Astrocyte (in vitro differentiated cells and primary cell): ENCODE data around the gene ASGR2. TPM values are rescaled to one million over a fixed set of nuclear protein-coding genes. Genes with fewer than 3 reads are reported as not detected.

Source experiments
- DNase-seq: peaks from one replicate; pipeline ENCODE4 v3.0.0-alpha.2; 2010; ENCODE audit warnings: low read depth
- FAIRE-seq: peaks from 2 replicates; lab custom pipeline; 2011; peaks lifted over from hg19 to GRCh38; lab: Jason Lieb, UNC
- H2AFZ ChIP-seq: 2 replicates; pipeline ENCODE4 v1.6.0; 2012; ENCODE audit warnings: low read depth, low read length, inconsistent platforms
- H3K27ac ChIP-seq: 2 replicates; pipeline ENCODE4 v1.5.1; 2011; ENCODE audit warnings: low read depth, low read length, inconsistent platforms
- H3K27me3 ChIP-seq: 2 replicates; pipeline ENCODE4 v1.6.0; 2011; ENCODE audit warnings: low read length, inconsistent platforms; ENCODE audit not compliant: insufficient read depth
- H3K36me3 ChIP-seq: 2 replicates; pipeline ENCODE4 v1.5.1; 2011; ENCODE audit warnings: low read length, inconsistent platforms; ENCODE audit not compliant: insufficient read depth
- H3K4me1 ChIP-seq: 2 replicates; pipeline ENCODE4 v1.5.1; 2011; ENCODE audit warnings: low read length, inconsistent platforms; ENCODE audit not compliant: insufficient read depth
- H3K4me2 ChIP-seq: 2 replicates; pipeline ENCODE4 v1.6.0; 2012; ENCODE audit warnings: low read length, inconsistent platforms
- H3K4me3 ChIP-seq: 2 replicates; pipeline ENCODE4 v1.5.1; 2011; ENCODE audit warnings: low read depth, mild to moderate bottlenecking, low read length, inconsistent platforms; ENCODE audit not compliant: insufficient read depth
- H3K79me2 ChIP-seq: 2 replicates; pipeline ENCODE4 v1.6.0; 2012; ENCODE audit warnings: mild to moderate bottlenecking, low read length, inconsistent platforms; ENCODE audit not compliant: insufficient read depth
- H3K9ac ChIP-seq: 2 replicates; pipeline ENCODE4 v1.6.0; 2012; ENCODE audit warnings: mild to moderate bottlenecking, low read length, inconsistent platforms
- H3K9me3 ChIP-seq: 2 replicates; pipeline ENCODE4 v1.5.1; 2012; ENCODE audit warnings: low read depth, mild to moderate bottlenecking, low read length, inconsistent platforms; ENCODE audit not compliant: insufficient read depth
- H4K20me1 ChIP-seq: 2 replicates; pipeline ENCODE4 v1.6.0; 2012; ENCODE audit warnings: low read length, inconsistent platforms; ENCODE audit not compliant: insufficient read depth
- H3K27ac Mint-ChIP-seq: one replicate; pipeline ENCODE4 v1.8.0; 2021; ENCODE audit warnings: mild to moderate bottlenecking, mixed read lengths; ENCODE audit not compliant: unreplicated experiment
- H3K27me3 Mint-ChIP-seq: one replicate; pipeline ENCODE4 v1.8.0; 2021; ENCODE audit warnings: low read depth, mixed read lengths; ENCODE audit not compliant: unreplicated experiment
- H3K36me3 Mint-ChIP-seq: one replicate; pipeline ENCODE4 v1.8.0; 2021; ENCODE audit warnings: low read depth, mixed read lengths; ENCODE audit not compliant: unreplicated experiment
- H3K4me1 Mint-ChIP-seq: one replicate; pipeline ENCODE4 v1.8.0; 2021; ENCODE audit warnings: low read depth, mixed read lengths; ENCODE audit not compliant: unreplicated experiment
- H3K4me3 Mint-ChIP-seq: one replicate; pipeline ENCODE4 v1.8.0; 2021; ENCODE audit warnings: mild to moderate bottlenecking, moderate library complexity, mixed read lengths; ENCODE audit not compliant: unreplicated experiment
- H3K9me3 Mint-ChIP-seq: one replicate; pipeline ENCODE4 v1.8.0; 2021; ENCODE audit warnings: mild to moderate bottlenecking, mixed read lengths; ENCODE audit not compliant: unreplicated experiment
- CTCF ChIP-seq: IDR thresholded peaks from 2 replicates; pipeline ENCODE4 v1.5.1; 2011; ENCODE audit warnings: low read depth, mild to moderate bottlenecking, inconsistent platforms, low read length, moderate library complexity; ENCODE audit not compliant: insufficient read depth
- EZH2 ChIP-seq: IDR thresholded peaks from 2 replicates; pipeline ENCODE4 v1.6.1; 2012; ENCODE audit warnings: mild to moderate bottlenecking, low read length, inconsistent platforms; ENCODE audit not compliant: insufficient read depth
- total RNA-seq: library from RNA; stranded (reverse); gene quantifications from 2 replicates; pipeline ENCODE4 v1.2.1, GENCODE V29; 2021

ASGR2 gene
- total RNA-seq, 1 donor from 2014 or later: not detected

DNA sequence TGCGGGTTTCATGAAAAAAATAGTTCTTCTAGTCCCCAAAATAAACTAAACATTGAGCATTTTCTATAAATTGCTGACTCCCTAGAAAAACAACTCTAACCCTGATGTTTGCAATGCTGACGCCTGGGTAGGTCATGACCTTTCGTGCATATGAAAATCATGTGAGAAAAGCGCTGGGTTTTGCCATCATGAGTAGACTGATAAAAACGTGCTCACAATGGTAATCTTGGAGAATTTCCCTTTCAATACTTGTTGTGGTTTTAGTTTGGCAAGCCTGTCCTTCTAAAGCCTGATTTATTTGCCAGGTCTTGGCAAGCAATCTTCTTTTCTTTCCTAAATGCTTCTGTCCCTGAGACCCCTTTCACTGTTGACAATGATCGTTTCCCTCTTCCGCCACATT lies 30.5 kb downstream of the ASGR2 start:
- Histone ChIP-seq H3K27me3 (peaks cover 3% of the 10 kb centered on the region), H3K4me1 (peaks cover 6% of the 10 kb centered on the region), H3K27ac (peak overlapping the region; percentile 17), H3K9me3 (no peaks in the 10 kb centered on the region), H3K9ac (no peak overlapping the region), H3K4me3 (no peak overlapping the region), H3K4me2 (peak overlapping the region; percentile 60), H3K79me2 (no peaks in the 10 kb centered on the region), H3K36me3 (no peaks in the 10 kb centered on the region), H4K20me1 (no peaks in the 10 kb centered on the region), H2AFZ (no peak overlapping the region)
- no peak for TF ChIP-seq EZH2
- no peak for TF ChIP-seq CTCF
- peaks cover 8% of the 10 kb centered on the region for H3K27me3 Mint-ChIP-seq
- no peak overlapping the region for H3K4me3 Mint-ChIP-seq
- peaks cover 4% of the 10 kb centered on the region for H3K9me3 Mint-ChIP-seq
- FAIRE-seq (no peak), DNase-seq (peak; percentile 32)
- H3K36me3 Mint-ChIP-seq: peaks cover under 1% of the 10 kb centered on the region
- H3K4me1 Mint-ChIP-seq: peaks cover 5% of the 10 kb centered on the region
- H3K27ac Mint-ChIP-seq: no peak overlapping the region

DNA sequence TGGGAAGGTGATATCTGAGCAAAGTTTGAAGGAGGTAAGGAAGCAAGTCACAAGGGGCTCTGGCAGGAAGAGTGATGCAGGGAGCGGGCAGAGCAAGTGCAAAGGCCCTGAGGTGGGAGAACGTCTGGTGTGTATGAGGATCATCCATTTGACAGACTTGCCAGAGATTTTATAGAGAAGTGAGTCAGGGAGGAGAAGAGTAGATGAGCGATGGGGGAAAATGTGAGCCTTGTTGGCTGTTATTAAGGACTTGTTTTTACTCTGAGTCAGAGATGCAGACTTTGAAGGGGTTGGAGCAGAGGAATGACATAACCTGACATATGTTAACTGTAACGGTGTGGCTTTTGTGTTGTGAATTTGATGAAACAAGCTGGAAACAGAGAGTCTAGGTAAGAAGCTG lies 31.0 kb downstream of the ASGR2 start:
- peaks cover 6% of the 10 kb centered on the region for H3K4me1 ChIP-seq
- H3K79me2 ChIP-seq: no peaks in the 10 kb centered on the region
- DNase-seq: peak; percentile 42
- H3K36me3 Mint-ChIP-seq: peaks cover 3% of the 10 kb centered on the region
- H3K9ac ChIP-seq: no peak overlapping the region
- H3K27ac Mint-ChIP-seq: no peak overlapping the region
- H3K36me3 ChIP-seq: no peaks in the 10 kb centered on the region
- no peak overlapping the region for H3K4me3 Mint-ChIP-seq
- TF ChIP-seq EZH2: no peak
- no peak for TF ChIP-seq CTCF
- FAIRE-seq: no peak
- H2AFZ ChIP-seq: no peak overlapping the region
- H3K27me3 ChIP-seq: peaks cover 3% of the 10 kb centered on the region
- H3K4me3 ChIP-seq: no peak overlapping the region
- H3K9me3 ChIP-seq: no peaks in the 10 kb centered on the region
- no peaks in the 10 kb centered on the region for H4K20me1 ChIP-seq
- H3K4me2 ChIP-seq: peak overlapping the region; percentile 60
- H3K9me3 Mint-ChIP-seq: peaks cover 8% of the 10 kb centered on the region
- H3K4me1 Mint-ChIP-seq: peaks cover 5% of the 10 kb centered on the region
- H3K27ac ChIP-seq: peak overlapping the region; percentile 17
- peaks cover 12% of the 10 kb centered on the region for H3K27me3 Mint-ChIP-seq

DNA sequence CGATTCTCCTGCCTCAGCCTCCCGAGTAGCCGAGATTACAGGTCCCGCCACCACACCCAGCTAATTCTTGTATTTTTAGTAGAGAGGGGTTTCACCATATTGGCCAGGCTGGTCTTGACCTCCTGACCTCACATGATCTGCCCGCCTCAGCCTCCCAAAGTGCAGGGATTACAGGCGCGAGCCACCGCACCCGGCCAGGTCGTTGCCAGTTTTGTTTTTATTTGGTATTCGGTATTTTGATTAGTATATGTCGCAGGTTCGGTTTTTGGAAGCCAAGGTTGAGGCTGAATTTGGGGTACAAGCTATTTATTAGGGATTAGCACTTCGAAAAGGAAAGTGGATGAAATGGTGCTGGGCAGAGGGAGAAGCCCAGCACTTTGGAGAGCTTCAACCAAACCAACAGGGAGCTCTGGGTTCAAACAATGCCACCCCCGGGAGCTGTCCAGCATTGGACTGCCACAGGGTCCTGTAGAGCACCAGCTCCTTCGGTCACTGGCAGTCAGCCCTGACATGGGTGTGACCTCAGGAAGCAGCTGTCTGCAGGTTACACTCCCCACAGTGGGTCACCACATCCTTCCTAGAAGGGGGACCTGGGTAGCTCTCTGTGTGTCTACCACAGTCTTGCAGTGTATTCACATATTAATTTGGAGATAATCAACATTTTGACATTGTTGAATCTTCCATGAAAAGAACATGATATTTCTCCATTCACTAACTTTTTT lies 33.1 kb downstream of the ASGR2 start:
- Histone ChIP-seq H3K36me3 (no peaks in the 10 kb centered on the region), H3K9me3 (no peaks in the 10 kb centered on the region), H3K4me1 (peaks cover 6% of the 10 kb centered on the region), H2AFZ (no peak overlapping the region), H3K27me3 (peaks cover 3% of the 10 kb centered on the region), H3K79me2 (no peaks in the 10 kb centered on the region), H3K27ac (no peak overlapping the region), H4K20me1 (no peaks in the 10 kb centered on the region), H3K4me3 (no peak overlapping the region), H3K9ac (no peak overlapping the region), H3K4me2 (no peak overlapping the region)
- Mint-ChIP-seq H3K4me3 (no peak overlapping the region), H3K27me3 (peaks cover 18% of the 10 kb centered on the region), H3K36me3 (peaks cover 5% of the 10 kb centered on the region), H3K27ac (no peak overlapping the region), H3K4me1 (peaks cover 1% of the 10 kb centered on the region), H3K9me3 (peaks cover 8% of the 10 kb centered on the region)
- FAIRE-seq (no peak), DNase-seq (no peak)
- TF ChIP-seq EZH2 (no peak), CTCF (no peak)
